NOMO-1 treated with DMSO at 0.1 percent for 48 hours (cell line): Measurements from ENCODE around the gene UTP18.
"Not testable (repeated sequence)": the region's sequence is repeated elsewhere in the genome, so short reads cannot be mapped to it uniquely, and the experiment has no call there.

Experiments used
- DNase-seq: peaks from one replicate; lab custom pipeline; 2025; ENCODE audit not compliant: unreplicated experiment; lab: John Stamatoyannopoulos, UW

The UTP18 gene

GRCh38 chr17:51258756-51259563 lies 1.4 kb upstream of the UTP18 start:
- DNase-seq, result peak; percentile 76

GRCh38 chr17:51259564-51260236 lies 646 bp upstream of the UTP18 start, which contains the start of gene MBTD1:
Gene MBTD1, minus strand, starts transcription at chr17:51260049. Its CDS starts 34,888 bp downstream, at chr17:51225161.
- DNase-seq, result peak; percentile 96

GRCh38 chr17:51261024-51261963 lies 948 bp downstream of the UTP18 start:
- peak; percentile 42 for DNase-seq

GRCh38 chr17:51263006-51263405 lies 2.7 kb downstream of the UTP18 start:
- no peak for DNase-seq

GRCh38 chr17:51264466-51264865 lies 4.1 kb downstream of the UTP18 start:
- DNase-seq, result not testable (repeated sequence)

GRCh38 chr17:51269991-51270390 lies 9.6 kb downstream of the UTP18 start:
- no peak for DNase-seq

GRCh38 chr17:51270636-51271035 lies 10.3 kb downstream of the UTP18 start:
- no peak for DNase-seq

GRCh38 chr17:51272812-51273211 lies 12.5 kb downstream of the UTP18 start:
- DNase-seq, result no peak

- no peak for DNase-seq
Measured at GRCh38 chr17:51275381-51275780, 15.0 kb downstream of the UTP18 start.

GRCh38 chr17:51279183-51279582 lies 18.8 kb downstream of the UTP18 start:
- DNase-seq, result no peak

GRCh38 chr17:51287412-51287811 lies 27.1 kb downstream of the UTP18 start:
- no peak for DNase-seq

- DNase-seq, result no peak
Measured at GRCh38 chr17:51289696-51290111, 29.4 kb downstream of the UTP18 start.

GRCh38 chr17:51294338-51294737 lies 34.0 kb downstream of the UTP18 start:
- DNase-seq, result not testable (repeated sequence)

- DNase-seq, result peak; percentile 41
Measured at GRCh38 chr17:51298508-51299371, 38.4 kb downstream of the UTP18 start.

- DNase-seq, result no peak
Measured at GRCh38 chr17:51299859-51300258, 39.5 kb downstream of the UTP18 start.

GRCh38 chr17:51305182-51305581 lies 44.8 kb downstream of the UTP18 start:
- no peak for DNase-seq

GRCh38 chr17:51312003-51312402 lies 51.7 kb downstream of the UTP18 start:
- not testable (repeated sequence) for DNase-seq

- peak; percentile 35 for DNase-seq
Measured at GRCh38 chr17:51319186-51319585, 58.8 kb downstream of the UTP18 start.

- peak; percentile 25 for DNase-seq
Measured at GRCh38 chr17:51322390-51323029, 62.2 kb downstream of the UTP18 start.

- DNase-seq, result no peak
Measured at GRCh38 chr17:51325471-51325870, 65.1 kb downstream of the UTP18 start.
